CD4-positive, alpha-beta T cell (primary cell): ENCODE measurements around the gene RHOF. TPM values are rescaled to one million over a fixed set of nuclear protein-coding genes. Genes with fewer than 3 reads are reported as not detected.

Source experiments
- ATAC-seq: fragments of 200-7000 bp; cut with Tn5 transposase; one replicate; pipeline ENCODE4 v1.10.0; 2022; ENCODE audit warnings: mild to moderate bottlenecking; ENCODE audit not compliant: poor library complexity
- CTCF ChIA-PET: fragments of 350-600 bp; sonication (Branson Sonifier 250); formaldehyde crosslinking; loops from one replicate; lab custom pipeline; 2021; ENCODE audit warnings: antibody characterized with exemption, inconsistent platforms; lab: Charles Lee
- POLR2A ChIA-PET: fragments of 350-600 bp; sonication (Branson Sonifier 250); formaldehyde crosslinking; loops from one replicate; lab custom pipeline; 2021; ENCODE audit warnings: antibody characterized with exemption, inconsistent platforms; lab: Charles Lee
- DNase-seq, 14 experiments: peaks; one replicate each; pipeline ENCODE4 v3.0.0-alpha.2; 2013 to 2020; ENCODE audit warnings: mixed read lengths in 2 of 14
- H3K27ac ChIP-seq, 2 donors: one replicate each; pipeline versions ENCODE4 v1.5.1 to v1.7.0; 2013; ENCODE audit warnings: low read length in 2 of 2, low read depth in 1 of 2, mild to moderate bottlenecking in 1 of 2
- H3K27me3 ChIP-seq, 2 experiments: 1 replicate in 1 of 2; 2 replicates in 1 of 2; pipeline versions ENCODE4 v1.6.1 to v1.7.0; 2013; ENCODE audit warnings: low read length in 2 of 2, control low read depth in 1 of 2, mild to moderate bottlenecking in 1 of 2, moderate library complexity in 1 of 2; ENCODE audit not compliant: insufficient read depth in 2 of 2, control insufficient read depth in 1 of 2
- H3K36me3 ChIP-seq: one replicate; pipeline ENCODE4 v1.6.1; 2013; ENCODE audit warnings: low read length, control low read depth; ENCODE audit not compliant: insufficient read depth
- H3K4me1 ChIP-seq: one replicate; pipeline ENCODE4 v1.6.1; 2013; ENCODE audit warnings: low read length, control low read depth; ENCODE audit not compliant: insufficient read depth
- H3K4me3 ChIP-seq: one replicate; pipeline ENCODE4 v1.5.1; 2013; ENCODE audit warnings: mild to moderate bottlenecking, low read length, moderate library complexity
- H3K9me3 ChIP-seq, 2 experiments: 1 replicate in 1 of 2; 2 replicates in 1 of 2; pipeline versions ENCODE4 v1.6.1 to v1.7.0; 2013; ENCODE audit warnings: low read length in 2 of 2, mild to moderate bottlenecking in 2 of 2, control low read depth in 1 of 2, moderate library complexity in 1 of 2; ENCODE audit not compliant: control insufficient read depth in 1 of 2, insufficient read depth in 1 of 2
- H3K27ac Mint-ChIP-seq: one replicate; pipeline ENCODE4 v1.8.0; 2020; ENCODE audit warnings: mixed read lengths
- H3K27me3 Mint-ChIP-seq: one replicate; pipeline ENCODE4 v1.8.0; 2021; ENCODE audit warnings: mixed read lengths
- H3K36me3 Mint-ChIP-seq: one replicate; pipeline ENCODE4 v1.8.0; 2021; ENCODE audit warnings: low read depth, mixed read lengths
- H3K4me1 Mint-ChIP-seq: one replicate; pipeline ENCODE4 v1.8.0; 2021; ENCODE audit warnings: low read depth, mixed read lengths
- H3K4me3 Mint-ChIP-seq: one replicate; pipeline ENCODE4 v1.8.0; 2020; ENCODE audit warnings: mild to moderate bottlenecking, mixed read lengths
- H3K9me3 Mint-ChIP-seq: one replicate; pipeline ENCODE4 v1.8.0; 2020; ENCODE audit warnings: mixed read lengths
- CTCF ChIP-seq: fragments of 200-600 bp; IDR thresholded peaks from one replicate; pipeline ENCODE4 v1.8.0; 2022; ENCODE audit warnings: antibody characterized with exemption, mild to moderate bottlenecking
- intact Hi-C, 2 experiments: fragments of 100-400 bp; cut with DNase I in 1 of 2; cut with micrococcal nuclease in 1 of 2; formaldehyde crosslinking; loops; one replicate each; pipeline versions ENCODE4 v1.15.1 to v1.9.0; 2023 to 2025; cut with DNase I, micrococcal nuclease
- total RNA-seq, 174 experiments: library from RNA in 2 of 174; stranded (reverse) in 2 of 174; gene quantifications; one replicate each; pipeline ENCODE4 v1.2.3 and lab custom pipeline; 2021 to 2026

Gene RHOF
- total RNA-seq, 2 experiments from 2014 or later = 155 to 164 TPM

GRCh38 chr12:121795034-121795968 is 1.8 kb upstream of the RHOF start:
- TF ChIP-seq CTCF = peak; percentile 71
- Mint-ChIP-seq H3K36me3 (peaks cover 68% of the 10 kb centered on the region), H3K9me3 (no peaks in the 10 kb centered on the region), H3K27ac (peak overlapping the region; percentile 97), H3K4me1 (peaks cover 64% of the 10 kb centered on the region), H3K27me3 (no peaks in the 10 kb centered on the region), H3K4me3 (peak overlapping the region; percentile 85)
- ATAC-seq = peak; percentile 15
- peak; percentile 74 to 94 (median 84) for DNase-seq
- Histone ChIP-seq H3K27ac (peak overlapping the region; percentile 81 to 94), H3K36me3 (peaks cover 44% of the 10 kb centered on the region), H3K9me3 (no peaks in the 10 kb centered on the region), H3K27me3 (no peaks in the 10 kb centered on the region), H3K4me3 (peak overlapping the region; percentile 37), H3K4me1 (peaks cover 92% of the 10 kb centered on the region)
- intact Hi-C loops = loop anchor here (1.0 to 2.0 kb wide), 3 partner anchors 16 to 94 kb away; partner anchors contain the start of gene PSMD9 (in 1 of the 2)
- CTCF ChIA-PET = interaction anchor here (0.6 to 14.7 kb wide), 37 partner anchors 12 to 706 kb away, joined by 3 to 746 read pairs (median 7); partner anchors contain the start of genes CFAP251, PSMD9, SETD1B and TMEM120B
- POLR2A ChIA-PET = interaction anchor here (0.7 to 34.6 kb wide), 12 partner anchors 7 to 168 kb away, joined by 3 to 1869 read pairs (median 10); partner anchors contain the start of genes CFAP251, ORAI1, PSMD9 and RHOF

GRCh38 chr12:121794534-121795033 is 1.1 kb upstream of the RHOF start:
- H3K4me3 Mint-ChIP-seq = peak overlapping the region; percentile 85
- intact Hi-C loops = loop anchor here (1.0 to 5.0 kb wide), 10 partner anchors 8 to 167 kb away; partner anchors contain the start of genes PSMD9 (in 2 of the 2), TMEM120B (in 2 of the 2) and ORAI1 (in 1 of the 2)
- H3K36me3 Mint-ChIP-seq = peaks cover 73% of the 10 kb centered on the region
- ChIA-PET CTCF (interaction anchor here (0.6 to 14.7 kb wide), 50 partner anchors 11 to 706 kb away, joined by 3 to 746 read pairs (median 5); partner anchors contain the start of genes CFAP251, PSMD9, SETD1B and TMEM120B), POLR2A (interaction anchor here (0.6 to 34.6 kb wide), 20 partner anchors 7 to 1530 kb away, joined by 3 to 1869 read pairs (median 6); partner anchors contain the start of genes CFAP251, ORAI1, PSMD9 and RHOF)
- DNase-seq (peak in 3 of 14 experiments; percentile 31 to 62 (median 51)), ATAC-seq (peak; percentile 19)
- Histone ChIP-seq H3K27ac (peak overlapping the region; percentile 81 to 94), H3K36me3 (peaks cover 44% of the 10 kb centered on the region), H3K4me1 (peaks cover 93% of the 10 kb centered on the region), H3K9me3 (no peaks in the 10 kb centered on the region), H3K4me3 (peak overlapping the region; percentile 37), H3K27me3 (no peaks in the 10 kb centered on the region)
- no peaks in the 10 kb centered on the region for H3K9me3 Mint-ChIP-seq
- H3K4me1 Mint-ChIP-seq = peaks cover 71% of the 10 kb centered on the region
- H3K27ac Mint-ChIP-seq = peak overlapping the region; percentile 97
- no peaks in the 10 kb centered on the region for H3K27me3 Mint-ChIP-seq
- TF ChIP-seq CTCF = no peak
